ENCODE measurements around the gene TUBA8. TPM values are rescaled to one million over a fixed set of nuclear protein-coding genes. Genes with fewer than 3 reads are reported as not detected.

TUBA8 gene
- total RNA-seq, 1 experiment from 2014 or later = 0.45 TPM

DNA sequence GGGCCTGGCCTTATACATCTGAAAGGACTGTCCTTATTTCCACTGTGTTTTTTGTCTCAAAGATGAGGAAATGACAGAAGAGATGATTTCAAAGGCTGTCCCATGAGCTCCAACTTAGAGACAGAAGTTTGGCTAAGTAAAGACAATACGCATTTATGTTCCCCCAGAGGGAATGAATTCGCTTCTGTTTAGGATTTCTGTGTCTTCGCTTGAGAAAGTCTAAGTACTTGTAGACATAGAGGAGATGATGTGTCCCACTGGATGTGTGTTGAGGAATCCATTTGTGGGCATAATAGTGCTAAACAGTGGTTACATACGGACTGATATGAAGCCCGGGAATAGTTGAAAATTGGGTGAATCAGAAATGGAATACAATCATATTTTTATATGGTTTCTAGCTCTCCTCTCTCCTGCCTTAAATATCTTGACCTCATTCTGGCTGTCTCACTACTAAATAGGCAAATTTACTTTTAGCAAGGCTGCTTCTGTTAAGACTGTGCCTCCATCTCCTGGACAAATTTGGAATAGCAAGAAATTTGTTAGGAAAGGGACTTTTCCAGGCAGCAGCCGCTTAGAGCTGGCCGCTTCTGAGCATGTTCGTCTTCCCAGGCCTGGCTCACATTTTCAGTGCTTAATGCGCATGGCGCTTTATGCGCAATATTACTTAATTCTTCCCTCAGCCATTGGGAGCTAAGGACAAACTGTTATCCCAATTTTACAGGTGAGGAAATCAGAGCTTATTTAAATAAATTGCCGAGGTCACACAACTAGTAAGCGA, 34.7 kb upstream of the TUBA8 start:
- peak; percentile 82 for DNase-seq (ENCODE audit: extremely low read depth, low read depth)

- no peak for DNase-seq (ENCODE audit: extremely low read depth, low read depth)
Observed at GRCh38 chr22:18077087-18077638, 33.4 kb upstream of the TUBA8 start.

DNA sequence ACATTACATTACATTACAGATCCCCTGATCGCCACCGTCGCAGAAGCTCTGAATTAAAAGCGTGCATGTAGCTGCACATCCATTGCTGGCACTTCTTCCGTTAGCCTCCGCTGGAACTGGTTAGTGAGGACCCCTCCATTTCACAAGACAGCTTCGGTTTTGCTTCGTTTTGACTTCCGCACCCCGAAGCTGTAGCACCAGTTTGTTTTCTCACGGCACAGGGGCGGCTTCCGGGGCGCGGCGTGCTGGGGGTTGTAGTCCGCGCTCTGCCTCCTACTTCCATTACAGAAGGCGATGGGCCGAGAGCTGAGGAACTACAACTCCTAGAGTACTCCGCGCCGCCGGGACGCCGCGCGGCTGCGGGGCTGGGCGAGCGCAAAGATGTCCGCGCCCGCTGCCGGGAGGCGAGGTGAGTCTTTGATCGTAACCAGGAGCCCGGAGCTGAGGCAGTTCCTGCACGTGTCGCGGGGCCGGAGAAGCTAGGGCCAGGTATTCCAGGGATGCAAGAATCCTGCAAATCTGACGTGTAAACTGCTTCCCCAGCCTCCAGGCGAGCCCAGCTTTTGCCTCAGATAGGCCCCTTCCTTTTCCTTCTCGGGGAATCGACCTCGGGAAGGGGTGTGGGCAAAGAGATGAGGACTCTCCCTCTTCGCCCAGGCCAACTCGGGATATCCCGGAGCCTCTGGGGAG, 32.8 kb upstream of the TUBA8 start, which contains the start of gene PEX26:
TSS of gene PEX26 (plus strand) at position 352 of the 690 bp plus-strand sequence. CDS start 387 bp downstream, outside the sequence.
- DNase-seq (ENCODE audit: extremely low read depth, low read depth) = peak; percentile 85

DNA sequence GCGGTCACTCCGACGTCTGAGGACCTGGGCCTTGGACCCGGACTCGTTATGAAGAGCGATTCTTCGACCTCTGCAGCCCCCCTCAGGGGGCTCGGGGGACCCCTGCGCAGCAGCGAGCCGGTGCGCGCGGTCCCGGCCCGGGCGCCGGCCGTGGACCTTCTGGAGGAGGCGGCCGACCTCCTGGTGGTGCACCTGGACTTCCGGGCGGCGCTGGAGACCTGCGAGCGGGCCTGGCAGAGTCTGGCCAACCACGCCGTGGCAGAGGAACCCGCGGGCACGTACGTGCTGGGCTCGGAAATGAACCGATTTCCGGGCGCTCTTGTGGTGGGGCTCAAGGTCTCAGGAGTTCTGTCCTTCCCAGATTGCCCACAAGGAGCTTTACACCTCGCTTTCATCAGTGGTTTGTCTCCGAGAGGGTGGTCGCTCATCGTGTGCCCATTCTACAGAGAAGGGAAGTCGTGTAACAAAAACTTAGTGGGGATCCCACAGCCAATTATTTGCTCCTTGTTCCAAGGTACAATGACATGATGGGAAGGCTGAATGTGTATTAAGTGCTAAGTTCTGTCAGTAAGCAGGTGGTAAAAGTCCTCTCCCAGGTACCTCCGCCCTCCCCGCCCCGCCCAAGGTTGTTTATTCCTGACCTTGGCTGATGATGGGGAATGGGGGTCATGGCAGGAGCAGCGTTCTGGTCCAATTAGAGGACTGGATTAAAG, 32.1 kb upstream of the TUBA8 start:
- DNase-seq (ENCODE audit: extremely low read depth, low read depth) = no peak

GRCh38 chr22:18079706-18080233, 30.8 kb upstream of the TUBA8 start:
- no peak for DNase-seq (ENCODE audit: extremely low read depth, low read depth)

DNA sequence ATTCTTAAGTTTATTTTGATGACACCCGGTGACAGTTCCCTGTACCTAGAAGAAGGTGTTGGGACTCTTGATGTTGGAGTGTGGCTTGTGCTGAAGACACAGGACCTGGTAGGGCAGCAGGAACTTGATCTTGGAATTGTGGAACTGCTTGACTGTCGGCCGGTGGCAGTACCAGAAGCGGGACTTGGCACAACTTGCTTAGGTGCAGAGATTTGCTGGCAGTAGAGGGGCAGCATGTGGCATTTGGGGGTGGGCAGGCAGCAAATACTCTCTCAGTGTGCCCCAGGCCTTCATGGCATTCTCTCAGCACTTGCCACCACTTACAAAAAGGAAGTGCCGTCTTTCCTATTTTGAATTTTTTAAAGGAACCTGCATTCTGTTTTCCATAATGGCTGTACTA, 29.2 kb upstream of the TUBA8 start:
- no peak for DNase-seq (ENCODE audit: extremely low read depth, low read depth)

GRCh38 chr22:18082467-18082866, 28.1 kb upstream of the TUBA8 start:
- DNase-seq (ENCODE audit: extremely low read depth, low read depth) = no peak

GRCh38 chr22:18083406-18083805, 27.2 kb upstream of the TUBA8 start:
- no peak for DNase-seq (ENCODE audit: extremely low read depth, low read depth)

DNA sequence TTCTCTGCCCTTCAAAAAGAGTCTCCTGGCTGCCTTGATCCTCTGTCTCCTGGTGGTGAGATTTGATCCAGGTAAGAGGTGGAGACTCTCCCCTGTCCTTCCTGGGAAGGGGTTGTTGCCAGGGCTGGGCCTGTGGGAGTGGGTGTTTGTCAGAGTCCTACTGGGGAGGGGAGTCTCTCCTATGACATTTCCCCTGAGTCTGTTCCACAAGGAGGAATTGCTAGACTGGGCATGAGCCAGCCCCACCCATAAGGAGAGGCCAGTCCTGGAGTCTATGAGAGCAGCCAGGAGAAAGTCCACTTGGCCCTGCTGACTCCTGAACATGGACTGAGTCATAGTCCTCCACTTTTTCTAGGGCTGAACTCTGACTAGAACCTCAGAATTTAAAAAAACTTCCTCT, 25.4 kb upstream of the TUBA8 start:
- no peak for DNase-seq (ENCODE audit: extremely low read depth, low read depth)

DNA sequence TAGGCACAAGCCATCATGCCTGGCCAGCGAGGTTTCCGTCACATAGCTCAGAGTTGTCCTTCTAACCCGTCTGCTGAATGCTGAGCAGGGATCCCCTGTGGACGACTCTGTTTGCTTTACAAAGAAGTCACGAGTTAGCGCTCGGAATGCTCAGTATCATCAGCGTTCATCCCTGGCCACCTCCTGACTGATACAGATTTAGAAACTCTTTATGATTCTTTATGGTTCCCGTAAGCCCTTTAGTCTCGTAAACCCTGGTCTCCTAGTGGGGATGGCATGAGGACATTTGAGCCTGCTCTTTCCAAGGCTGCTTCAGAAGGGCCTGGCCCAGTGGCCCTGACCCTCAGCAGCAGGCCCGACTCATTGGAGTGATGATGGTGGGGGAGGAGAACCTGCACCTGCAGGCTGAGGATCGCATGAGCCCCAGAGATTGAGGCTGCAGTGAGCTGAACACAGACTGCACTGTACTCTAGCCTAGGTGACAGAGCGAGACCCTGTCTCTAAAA, 23.2 kb upstream of the TUBA8 start:
- no peak for DNase-seq (ENCODE audit: extremely low read depth, low read depth)

GRCh38 chr22:18088825-18089568, 21.6 kb upstream of the TUBA8 start:
- no peak for DNase-seq (ENCODE audit: extremely low read depth, low read depth)

DNA sequence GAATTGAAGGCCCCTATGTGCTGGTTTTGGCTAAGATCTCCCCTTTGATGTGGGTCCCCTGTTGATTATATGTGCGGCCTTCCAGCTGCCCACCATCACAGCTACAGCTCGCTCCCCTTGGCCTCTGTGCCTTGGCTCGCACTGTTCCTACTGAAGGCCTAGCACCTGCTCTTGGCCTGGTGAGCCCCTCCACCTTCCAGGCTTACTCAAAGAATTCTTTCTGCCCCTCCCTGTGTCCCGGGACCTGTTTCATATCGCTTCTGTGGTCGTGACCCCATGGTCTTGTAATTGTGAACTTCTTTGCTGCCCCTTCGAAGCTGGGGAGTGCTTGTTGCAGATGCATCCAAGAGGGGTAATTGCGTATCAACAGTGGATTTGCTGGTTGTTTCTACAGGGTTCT, 20.3 kb upstream of the TUBA8 start:
- DNase-seq (ENCODE audit: extremely low read depth, low read depth) = no peak

- DNase-seq (ENCODE audit: extremely low read depth, low read depth) = no peak
Observed at GRCh38 chr22:18091478-18091877, 19.1 kb upstream of the TUBA8 start.

DNA sequence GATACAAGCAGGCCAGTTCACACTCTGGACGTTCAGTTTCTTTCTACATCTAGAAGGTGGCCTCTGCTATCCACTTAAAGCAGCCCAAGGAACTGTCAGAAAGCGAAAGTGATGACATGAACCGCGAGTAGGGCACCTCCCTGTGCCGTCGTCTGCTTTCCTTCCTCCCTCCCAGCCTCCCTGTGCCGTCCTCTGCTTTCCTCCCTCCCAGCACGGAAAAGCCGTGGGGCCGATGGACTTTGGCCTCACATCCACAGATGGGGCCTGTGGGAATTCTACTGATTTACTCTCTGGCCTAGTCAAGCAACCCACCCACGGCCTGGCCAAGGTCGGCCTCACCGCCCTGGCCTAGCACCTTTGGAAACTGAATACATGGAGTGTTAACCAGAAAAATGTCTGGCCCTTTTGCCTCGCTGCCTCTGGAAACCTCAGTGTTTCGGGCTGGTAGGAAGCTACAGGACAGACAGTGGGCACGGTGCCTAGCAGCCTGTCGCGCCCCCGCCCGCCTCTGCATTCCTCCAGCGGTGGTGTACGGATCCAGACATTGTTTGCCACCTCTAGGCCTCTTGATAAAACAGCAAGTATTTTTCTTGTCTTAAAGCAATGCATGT, 18.6 kb upstream of the TUBA8 start:
- DNase-seq (ENCODE audit: extremely low read depth, low read depth) = no peak

- DNase-seq (ENCODE audit: extremely low read depth, low read depth) = no peak
Observed at GRCh38 chr22:18093661-18094060, 16.9 kb upstream of the TUBA8 start.

GRCh38 chr22:18095101-18095805, 15.4 kb upstream of the TUBA8 start:
- DNase-seq (ENCODE audit: extremely low read depth, low read depth) = no peak

GRCh38 chr22:18096823-18097222, 13.8 kb upstream of the TUBA8 start:
- no peak for DNase-seq (ENCODE audit: extremely low read depth, low read depth)

DNA sequence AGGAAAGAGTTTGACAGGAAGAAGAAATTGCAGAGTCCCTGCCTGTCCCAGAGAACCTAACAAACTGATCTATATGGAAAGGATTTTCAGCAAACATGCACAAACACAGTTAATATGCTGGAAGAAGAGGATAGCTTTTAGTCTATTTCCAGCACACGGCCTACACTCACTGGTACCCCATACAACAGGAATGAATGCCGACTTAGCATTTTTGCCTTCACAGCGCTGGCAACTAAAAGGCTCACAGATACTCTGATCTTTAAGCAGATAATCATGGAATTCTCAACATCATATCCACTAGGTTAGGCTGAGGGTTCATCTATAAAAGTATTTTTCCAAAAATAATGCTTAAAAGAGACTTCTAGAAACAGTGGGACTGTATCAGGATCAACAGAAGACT, 9.8 kb upstream of the TUBA8 start:
- DNase-seq (ENCODE audit: extremely low read depth, low read depth) = no peak

DNA sequence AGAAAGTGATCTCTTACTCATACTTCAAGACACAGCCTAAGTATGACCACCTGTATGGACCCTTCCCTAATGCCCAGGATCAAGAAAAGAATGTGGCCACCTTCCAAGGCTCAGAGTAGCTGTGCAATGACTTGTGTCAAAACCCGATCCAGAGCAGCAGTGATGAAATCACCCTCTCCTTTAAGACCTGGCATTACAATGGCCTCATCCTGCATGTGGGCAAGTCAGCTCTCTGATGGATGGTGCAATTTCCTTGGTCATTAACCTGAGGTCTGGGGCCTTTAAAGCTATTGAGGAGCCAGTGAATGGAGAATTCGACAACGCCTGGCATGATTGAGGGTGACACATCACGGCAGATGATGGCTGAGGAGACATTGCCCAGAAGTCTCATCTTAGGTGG, 9.1 kb upstream of the TUBA8 start:
- no peak for DNase-seq (ENCODE audit: extremely low read depth, low read depth)
